Putamen (tissue), 1 donor: ENCODE results near the gene NAPSA.
A peak's percentile ranks its signal among the peaks of the same experiment; 100 is the strongest.

Experiments used
- DNase-seq: peaks from one replicate; pipeline ENCODE4 v3.0.0-alpha.2; 2016; ENCODE audit warnings: low spot score

The NAPSA gene

DNA sequence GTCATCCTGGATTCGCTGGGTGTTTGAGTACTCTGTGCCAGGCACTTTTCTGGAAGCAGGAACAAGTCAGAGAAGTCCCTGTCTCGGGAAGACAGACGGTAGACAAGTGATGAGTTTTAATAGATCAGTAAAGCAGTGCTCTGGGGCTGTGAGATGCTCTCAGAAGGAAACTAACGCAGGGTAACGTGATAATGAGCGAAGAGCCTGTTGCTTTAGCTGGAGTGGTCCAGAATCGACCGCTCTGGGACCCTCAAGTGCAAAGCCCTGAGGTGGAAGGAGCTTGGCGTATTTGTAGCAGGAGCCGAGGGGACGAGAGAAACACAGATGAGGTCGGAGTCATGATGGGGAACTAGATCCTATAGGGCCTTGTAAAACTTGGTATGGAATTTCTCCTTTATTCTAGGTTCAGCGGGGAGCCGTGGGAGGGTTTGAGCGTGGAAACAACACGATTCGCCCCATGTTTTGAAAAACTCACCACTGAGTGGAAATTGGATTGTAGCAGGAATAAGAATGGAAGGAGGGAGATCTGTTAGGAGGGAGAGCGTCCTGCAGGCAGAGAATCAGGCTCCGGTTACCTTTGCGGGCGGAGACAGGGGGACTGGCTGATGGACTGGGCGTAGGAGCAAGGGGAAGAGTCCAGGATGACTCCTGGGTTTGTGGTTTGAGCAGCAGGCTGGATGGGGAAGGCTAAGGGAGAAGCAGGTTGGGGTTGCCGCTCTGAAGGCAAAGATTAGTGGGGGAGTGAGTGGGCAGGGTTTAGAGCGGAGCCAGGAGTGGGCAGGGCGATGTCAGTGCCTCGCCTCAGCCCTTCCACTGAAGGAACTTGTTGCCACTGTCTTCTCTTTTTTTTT, 19.5 kb upstream of the NAPSA start:
- no peak for DNase-seq

DNA sequence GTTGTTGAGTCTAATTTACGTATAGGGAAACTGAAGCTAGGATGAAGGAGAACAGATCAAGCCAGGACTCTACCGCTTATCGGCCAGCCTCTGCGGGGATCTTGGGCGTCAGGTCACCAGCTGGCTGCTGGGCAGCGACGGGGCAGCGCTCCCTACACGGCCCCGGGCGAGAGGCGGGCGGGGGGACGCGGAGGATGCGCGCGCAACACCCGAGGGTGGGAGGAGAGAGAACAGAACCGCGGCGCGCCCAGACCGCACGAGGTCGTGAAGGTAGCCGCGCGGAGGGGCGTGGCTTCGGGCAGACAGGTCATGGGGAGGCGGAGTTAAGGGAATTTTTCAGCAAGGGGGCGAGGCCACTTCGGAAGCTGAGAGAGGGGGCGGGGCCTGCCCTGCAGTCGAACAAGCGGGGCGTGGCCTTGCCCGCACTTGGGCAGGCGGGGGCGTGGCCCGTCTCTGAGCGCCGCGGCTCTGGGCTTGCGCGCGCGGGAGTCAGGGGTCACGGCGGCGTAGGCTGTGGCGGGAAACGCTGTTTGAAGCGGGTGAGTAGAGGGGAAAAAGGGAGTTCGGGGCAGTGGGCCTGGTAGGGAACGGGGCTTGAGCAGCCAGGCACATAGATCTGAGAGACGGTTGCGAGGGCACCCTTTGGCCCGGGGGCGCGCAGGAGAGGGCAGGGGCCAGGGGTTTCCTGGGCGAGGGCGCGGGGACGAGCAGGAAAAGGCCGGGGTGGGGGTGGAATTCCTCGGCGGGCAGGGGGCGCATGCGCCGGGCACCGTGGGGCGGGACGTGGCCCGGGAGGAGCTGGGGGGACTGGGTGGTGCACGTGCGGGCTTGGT, 18.6 kb upstream of the NAPSA start, which contains the start of gene POLD1:
Gene POLD1, plus strand, starts transcription at position 496 of the 833 bp plus-strand sequence. CDS start 14,505 bp downstream, outside the sequence.
- DNase-seq = peak; percentile 95

DNA sequence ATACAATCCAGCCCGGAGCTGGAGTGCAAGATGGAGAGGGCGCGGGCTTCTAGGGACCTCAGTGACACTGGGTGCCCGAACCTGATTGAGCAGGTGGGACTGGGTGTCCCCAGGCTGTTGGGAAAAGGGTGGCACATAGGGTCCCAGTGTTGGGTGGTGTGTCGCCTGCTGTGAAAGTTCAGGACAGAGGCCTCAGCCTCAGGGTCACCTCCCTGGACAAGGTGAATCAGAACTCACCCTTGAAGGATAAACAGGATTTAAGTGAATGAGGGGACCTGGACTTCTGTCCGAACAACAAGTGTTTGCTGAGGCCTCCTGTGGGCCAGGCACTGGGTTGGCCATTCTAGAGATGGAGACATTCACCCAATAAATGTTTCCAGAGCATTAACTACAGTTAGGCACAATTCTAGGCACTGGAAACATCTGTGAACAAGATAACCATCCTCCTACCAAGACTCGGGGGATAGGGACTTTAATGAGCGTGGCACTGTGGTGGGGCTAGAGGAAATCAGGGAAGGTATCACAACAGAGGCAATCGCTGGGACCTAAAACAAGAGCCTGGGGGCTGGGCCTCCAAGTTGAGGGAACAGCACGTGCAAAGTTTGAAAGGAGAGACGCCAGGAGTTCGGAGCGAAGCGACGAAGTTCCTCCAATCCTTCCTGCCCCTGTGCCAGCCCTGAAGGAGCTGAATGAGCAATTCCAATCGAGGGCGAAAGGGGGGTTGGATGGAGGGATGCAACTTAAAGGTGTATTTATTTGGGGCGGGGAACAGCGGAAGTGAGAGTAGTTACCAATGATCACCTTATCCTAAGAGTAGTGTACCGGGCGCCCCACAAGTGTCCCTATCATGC, 17.8 kb upstream of the NAPSA start:
- no peak for DNase-seq

DNA sequence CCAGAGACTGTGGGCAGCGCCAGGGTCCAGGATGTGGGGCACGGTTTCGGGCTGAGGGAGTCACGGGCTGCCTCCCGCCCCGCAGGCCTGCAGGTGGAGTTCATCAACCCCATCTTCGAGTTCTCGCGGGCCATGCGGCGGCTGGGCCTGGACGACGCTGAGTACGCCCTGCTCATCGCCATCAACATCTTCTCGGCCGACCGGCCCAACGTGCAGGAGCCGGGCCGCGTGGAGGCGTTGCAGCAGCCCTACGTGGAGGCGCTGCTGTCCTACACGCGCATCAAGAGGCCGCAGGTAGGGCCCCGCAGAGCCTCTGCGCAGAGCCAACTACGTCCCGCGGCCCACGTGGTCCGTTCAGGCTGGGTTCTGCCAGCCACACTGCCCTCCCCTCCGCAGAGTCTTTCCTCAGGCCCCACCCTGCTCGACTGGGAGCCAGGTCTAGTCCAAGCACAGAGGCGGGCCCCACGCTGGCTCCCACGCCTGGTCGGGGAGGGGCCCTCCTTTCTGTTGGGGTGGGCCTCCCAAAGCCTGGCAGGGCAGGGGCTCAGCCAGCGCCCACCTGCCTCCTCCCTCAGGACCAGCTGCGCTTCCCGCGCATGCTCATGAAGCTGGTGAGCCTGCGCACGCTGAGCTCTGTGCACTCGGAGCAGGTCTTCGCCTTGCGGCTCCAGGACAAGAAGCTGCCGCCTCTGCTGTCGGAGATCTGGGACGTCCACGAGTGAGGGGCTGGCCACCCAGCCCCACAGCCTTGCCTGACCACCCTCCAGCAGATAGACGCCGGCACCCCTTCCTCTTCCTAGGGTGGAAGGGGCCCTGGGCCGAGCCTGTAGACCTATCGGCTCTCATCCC, 16.7 kb upstream of the NAPSA start:
- DNase-seq = no peak

DNA sequence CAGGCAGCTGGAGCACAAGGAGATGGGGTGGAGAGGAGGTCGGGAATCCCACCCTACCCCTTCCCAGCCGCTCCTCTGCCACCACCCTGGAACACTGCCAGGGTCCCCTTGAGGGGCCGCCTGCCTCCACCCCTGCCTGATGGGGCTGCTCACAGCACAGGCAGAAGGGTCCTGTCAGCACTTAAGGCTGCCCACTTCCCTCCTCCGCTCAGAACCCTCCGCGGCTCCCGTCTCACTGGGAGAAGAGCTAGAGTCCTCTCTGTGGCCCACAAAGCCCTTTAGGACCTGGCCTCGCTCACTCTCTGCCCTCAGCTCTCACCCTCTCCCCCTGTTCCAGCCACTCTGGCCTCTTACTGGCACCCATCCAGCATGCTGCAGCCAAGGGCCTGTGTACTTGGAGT, 15.3 kb upstream of the NAPSA start:
- no peak for DNase-seq

DNA sequence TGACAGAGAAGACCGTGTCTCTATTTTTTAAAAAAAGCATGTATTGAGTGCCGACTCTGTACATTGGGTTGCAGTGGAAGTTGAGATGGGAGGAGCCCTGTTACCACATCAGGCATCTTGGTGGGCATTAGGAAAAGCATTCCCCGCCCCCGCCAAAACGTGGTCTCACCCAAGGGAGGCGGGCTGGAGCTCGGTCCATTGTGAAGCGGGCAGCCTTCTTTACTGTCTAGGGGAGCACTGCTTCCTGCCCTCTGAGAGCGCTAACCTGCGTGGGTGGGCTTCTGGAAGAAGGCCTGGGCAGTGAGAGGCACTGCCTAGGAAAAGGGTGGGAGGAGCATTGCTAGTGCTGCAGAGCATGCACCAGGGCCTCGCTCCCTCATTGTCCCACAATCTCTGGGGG, 14.7 kb upstream of the NAPSA start:
- DNase-seq = no peak

DNA sequence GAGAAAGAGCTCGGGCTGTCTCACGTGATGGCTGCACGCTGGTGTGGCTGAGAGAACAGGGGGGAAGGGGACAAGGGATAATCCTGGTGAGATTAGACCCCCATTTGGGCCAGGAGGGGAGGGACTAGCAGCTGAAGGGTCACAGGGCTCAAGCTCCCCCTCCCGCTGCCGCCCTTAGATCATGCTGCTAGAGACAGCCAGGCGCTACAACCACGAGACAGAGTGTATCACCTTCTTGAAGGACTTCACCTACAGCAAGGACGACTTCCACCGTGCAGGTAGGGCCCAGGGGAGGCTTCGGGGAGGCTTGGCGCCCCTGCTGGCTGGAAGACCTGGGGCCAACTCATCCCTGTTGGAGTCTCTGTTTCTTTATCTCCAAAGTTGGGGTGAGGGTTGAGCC, 14.2 kb upstream of the NAPSA start:
- no peak for DNase-seq

DNA sequence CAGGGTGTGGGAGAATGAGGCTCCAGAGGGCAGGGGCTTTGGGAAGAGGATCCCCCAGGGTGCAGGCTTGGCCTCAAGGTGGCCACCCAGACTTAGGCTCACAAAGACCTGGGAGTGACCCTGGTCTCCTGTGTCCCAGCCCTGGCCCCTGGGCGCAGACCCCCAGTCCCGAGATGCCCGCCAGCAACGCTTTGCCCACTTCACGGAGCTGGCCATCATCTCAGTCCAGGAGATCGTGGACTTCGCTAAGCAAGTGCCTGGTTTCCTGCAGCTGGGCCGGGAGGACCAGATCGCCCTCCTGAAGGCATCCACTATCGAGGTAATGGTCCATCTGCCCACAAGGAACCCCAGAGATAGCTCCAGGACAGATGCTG, 13.4 kb upstream of the NAPSA start:
- no peak for DNase-seq

DNA sequence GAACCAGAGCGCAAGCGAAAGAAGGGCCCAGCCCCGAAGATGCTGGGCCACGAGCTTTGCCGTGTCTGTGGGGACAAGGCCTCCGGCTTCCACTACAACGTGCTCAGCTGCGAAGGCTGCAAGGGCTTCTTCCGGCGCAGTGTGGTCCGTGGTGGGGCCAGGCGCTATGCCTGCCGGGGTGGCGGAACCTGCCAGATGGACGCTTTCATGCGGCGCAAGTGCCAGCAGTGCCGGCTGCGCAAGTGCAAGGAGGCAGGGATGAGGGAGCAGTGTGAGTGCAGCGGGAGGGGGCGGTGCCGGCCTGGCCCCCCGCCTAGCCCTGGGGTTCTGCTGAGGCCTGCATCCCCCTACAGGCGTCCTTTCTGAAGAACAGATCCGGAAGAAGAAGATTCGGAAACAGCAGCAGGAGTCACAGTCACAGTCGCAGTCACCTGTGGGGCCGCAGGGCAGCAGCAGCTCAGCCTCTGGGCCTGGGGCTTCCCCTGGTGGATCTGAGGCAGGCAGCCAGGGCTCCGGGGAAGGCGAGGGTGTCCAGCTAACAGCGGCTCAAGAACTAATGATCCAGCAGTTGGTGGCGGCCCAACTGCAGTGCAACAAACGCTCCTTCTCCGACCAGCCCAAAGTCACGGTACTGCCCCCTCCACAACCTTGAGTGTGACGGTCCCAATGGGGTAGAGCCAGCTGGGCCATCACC, 12.9 kb upstream of the NAPSA start:
- DNase-seq = no peak

DNA sequence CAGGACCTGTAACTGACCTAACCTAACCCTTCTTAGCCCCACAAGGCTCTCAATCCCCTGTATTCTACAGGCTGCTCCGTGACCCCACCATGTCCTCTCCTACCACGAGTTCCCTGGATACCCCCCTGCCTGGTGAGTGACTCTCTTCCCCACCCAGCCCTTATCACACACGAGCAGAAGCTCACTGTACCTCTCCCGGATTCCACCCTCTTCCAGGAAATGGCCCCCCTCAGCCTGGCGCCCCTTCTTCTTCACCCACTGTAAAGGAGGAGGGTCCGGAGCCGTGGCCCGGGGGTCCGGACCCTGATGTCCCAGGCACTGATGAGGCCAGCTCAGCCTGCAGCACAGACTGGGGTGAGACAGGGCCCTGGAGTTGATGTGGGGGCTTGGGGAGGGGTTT, 12.1 kb upstream of the NAPSA start:
- DNase-seq = no peak

DNA sequence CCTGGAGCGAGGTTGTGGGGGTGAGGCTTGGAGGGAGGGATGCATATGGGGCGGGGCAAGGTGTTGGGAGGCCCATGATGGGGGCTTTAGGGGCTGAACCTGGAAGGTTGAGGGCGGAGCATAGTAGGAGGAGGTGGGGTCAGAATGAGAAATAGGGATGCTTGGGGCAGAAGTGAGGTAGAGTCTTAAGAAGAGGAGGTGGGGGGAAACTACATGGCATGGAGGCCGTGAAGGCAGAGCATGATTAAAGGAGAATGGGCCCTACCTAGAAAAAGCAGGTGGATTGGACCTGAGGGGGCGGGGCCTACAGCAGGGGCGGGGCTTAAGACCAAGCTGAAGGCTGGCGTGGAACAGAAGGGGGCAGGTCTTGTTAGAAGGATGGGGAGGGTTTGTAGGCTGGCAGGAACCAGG, 11.6 kb upstream of the NAPSA start:
- DNase-seq = no peak

DNA sequence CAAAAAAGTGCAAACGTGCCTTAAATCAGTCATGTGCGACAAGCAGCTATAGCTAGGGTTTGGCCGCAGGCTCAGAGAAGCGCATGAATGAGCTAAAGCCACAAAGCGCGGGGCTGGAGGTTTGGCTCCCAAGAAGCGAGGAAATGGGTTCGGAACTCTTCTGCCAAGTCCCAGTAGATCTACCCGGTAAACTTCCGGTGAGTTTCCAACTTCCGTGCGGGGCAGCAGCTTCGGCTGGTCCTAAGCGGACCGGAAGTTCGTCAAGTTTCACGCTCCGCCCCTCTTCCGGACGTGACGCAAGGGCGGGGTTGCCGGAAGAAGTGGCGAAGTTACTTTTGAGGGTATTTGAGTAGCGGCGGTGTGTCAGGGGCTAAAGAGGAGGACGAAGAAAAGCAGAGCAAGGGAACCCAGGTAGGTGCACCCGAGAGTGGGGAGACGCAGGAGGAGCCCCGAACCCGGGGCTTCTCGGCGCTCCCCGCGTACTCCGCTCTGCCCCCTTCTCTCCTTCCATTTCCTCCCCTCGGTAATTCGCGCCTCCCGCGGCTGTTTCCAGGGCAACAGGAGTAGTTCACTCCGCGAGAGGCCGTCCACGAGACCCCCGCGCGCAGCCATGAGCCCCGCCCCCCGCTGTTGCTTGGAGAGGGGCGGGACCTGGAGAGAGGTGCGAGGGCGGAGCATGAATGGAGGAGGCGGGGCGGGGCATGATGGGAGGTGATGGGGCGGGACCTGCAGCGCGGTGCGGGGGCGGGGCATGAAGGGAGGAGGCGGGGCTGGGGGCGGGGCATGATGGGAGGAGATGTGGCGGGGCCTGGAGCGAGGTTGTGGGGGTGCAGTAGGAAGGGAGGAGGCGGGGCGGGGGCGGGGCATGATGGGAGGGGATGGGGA, 11.0 kb upstream of the NAPSA start, which contains the start of gene NR1H2:
Gene NR1H2, plus strand, starts transcription at position 292 of the 885 bp plus-strand sequence. CDS start 1,149 bp downstream, outside the sequence.
- peak; percentile 98 for DNase-seq

DNA sequence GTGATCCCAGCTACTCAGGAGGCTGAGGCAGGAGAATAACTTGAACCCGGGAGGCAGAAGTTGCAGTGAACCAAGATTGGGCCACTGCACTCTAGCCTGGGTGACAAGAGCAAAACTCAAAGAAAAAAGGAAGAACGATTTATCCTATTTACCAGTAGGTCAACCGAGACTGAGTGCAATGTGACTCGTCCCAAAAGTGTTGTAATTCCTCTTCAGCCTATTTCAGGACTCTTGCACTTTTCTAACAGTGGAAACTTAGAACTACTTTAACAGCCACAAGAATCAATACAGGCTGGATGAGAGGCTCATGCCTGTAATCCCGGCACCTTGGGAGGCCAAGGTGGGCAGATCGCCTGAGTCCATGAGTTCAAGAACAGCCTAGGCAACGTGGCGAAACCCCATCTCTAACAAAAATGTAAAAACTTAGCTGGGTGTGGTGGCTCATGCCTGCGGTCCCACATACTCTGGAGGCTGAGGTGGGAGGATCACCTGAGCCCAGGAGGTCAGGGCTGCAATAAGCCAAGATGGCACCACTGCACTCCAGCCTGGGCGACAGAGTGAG, 6.6 kb upstream of the NAPSA start:
- DNase-seq = no peak

DNA sequence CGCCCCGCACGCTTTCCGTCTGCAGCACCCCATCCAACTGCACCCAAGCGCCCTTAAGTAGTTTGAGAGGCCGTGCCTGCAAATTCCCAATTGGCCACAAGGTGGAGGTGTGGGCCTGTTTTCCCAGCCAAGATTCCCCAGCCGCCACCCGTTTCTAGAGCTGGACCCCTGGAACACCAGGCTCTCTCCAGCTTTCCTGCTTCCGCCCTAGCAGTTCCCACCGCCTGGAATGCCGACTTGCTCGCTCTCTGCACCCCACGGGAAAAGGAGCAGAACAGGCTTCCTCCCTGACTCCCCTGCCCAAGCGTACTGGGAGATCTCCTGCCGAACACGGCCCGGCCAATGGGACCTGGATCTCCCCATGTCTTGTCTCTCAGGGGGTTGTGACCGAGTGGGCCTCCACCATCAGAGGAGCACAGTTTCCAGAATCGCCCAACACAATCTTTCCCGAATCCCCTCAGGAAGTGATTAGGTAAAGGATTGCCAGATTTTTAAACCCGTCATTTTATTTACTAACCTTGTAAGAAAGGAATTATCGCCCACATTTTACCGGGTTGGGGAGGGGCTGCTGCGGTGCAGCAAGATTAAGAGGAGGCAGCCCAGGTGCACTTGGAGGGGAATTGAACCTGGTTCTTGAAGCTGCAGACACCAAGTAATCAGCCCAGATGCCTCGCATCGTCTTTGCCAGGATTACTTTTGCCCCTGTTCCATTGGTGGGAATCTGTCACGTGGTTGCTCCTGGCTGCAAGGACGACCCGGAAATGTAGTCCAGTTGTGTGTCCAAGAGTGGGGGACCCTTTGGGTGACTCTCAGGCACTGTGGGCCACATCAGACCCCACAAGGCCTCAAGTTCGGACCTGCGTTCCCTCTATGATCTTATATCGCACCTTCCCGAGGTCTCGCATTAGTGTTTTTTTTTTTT, 3.5 kb upstream of the NAPSA start:
- DNase-seq = peak; percentile 88

DNA sequence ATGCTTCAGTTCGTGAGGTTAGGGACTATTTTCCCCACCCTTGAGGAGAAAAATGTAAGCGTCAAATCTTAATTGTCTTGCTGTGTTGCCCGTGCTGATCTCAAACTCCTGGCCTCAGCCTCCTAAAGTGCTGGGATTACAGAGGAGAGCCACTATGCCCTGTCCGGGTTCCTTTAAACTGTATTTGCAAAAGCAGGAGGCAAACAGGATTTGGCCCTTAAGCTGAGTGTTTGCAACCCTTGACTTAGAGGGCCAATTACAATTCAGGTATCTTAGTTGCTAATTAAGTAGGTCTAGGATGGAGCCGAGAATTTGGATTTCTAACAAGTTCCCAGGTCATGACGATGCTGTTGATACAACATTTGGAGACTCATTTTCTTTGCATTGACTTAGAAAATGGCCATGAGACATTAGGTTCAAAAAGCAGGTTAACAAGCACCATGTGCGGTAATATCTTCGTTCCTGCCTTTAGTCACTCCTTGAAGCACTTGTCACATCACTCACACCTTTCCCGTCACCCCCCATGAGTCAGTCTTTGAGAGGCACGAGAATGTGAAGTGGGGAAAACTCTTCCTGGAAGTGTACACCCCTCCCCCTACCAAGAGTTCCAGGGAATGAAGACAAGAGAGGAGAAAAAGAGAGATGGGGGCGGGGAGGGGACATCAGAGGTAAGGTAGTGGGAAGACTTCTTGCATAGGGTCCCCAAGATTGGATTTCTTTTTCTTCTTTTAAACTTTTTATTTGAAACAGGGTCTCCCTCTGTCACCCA, 2.6 kb downstream of the NAPSA start:
- no peak for DNase-seq

DNA sequence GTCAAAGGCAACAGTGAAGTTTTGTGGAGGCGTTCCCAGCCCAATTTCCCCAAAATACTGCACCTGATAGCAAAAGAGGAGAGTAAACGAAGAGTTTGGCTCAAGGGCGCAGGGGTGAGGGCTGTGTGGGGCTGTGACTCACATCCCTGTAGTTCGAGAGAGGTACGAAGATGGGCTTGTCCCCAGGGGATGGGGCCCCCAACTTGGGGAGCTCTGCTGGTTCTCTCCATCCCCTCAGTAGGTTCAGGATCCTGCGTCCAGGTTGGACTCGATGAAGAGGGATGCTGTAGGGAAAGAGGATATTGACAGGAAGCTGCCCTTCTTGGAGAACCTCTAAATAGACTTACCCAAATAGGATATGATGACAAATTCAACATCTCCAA, 3.4 kb downstream of the NAPSA start:
- no peak for DNase-seq

DNA sequence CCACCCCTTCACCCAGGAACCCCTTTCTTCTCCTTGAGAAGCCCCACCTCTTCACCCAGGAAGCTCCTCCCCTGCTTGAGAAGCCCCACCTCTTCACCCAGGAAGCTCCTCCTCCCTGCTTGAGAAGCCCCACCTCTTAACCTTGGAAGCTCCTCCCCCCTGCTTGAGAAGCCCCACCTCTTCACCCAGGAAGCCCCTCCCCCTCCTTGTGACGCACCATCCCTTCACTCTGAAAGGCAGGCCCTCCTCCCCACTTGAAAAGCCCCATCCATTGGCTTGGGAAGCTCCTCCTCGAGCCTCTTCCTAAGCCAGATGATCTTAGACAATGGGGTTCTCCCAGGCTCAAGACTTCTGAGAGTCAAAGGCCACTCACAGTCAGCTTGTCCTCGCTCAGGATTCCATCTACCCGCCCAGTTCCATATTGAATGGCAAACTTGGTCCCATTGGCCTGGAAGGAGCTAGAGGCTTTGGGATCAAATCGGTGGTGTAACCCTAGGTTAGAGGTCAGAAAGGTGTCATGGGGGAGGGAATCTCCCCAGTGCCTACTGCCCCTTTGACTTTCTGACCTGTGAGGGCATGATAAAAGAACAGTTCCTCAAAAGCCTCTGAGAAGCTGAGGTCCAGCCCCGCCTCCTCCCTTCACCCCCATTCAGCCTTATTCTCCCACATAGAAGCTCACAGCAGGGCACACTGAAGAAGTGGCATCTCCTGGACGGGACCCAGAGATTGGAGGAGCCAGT, 4.0 kb downstream of the NAPSA start:
- no peak for DNase-seq
